Kidney epithelial cell (primary cell): ENCODE results near the gene CMPK2. TPM values are rescaled to one million over a fixed set of nuclear protein-coding genes. Genes with fewer than 3 reads are reported as not detected.

ENCODE experiments used
- DNase-seq: peaks from one replicate; pipeline ENCODE4 v3.0.0-alpha.2; 2010; ENCODE audit warnings: low read depth
- H3K27me3 ChIP-seq: 2 replicates; pipeline ENCODE4 v1.6.0; 2011; ENCODE audit warnings: low read length; ENCODE audit not compliant: control insufficient read depth, insufficient read depth
- H3K36me3 ChIP-seq: 2 replicates; pipeline ENCODE4 v1.5.1; 2011; ENCODE audit warnings: low read length; ENCODE audit not compliant: control insufficient read depth, insufficient read depth
- H3K4me3 ChIP-seq: 2 replicates; pipeline ENCODE4 v1.5.1; 2011; ENCODE audit warnings: low read depth, mild to moderate bottlenecking, control low read depth, low read length
- total RNA-seq: library from RNA; depleted of rRNA; stranded (reverse); fragments of >200 nt; gene quantifications from 2 replicates; pipeline ENCODE4 v1.2.3, GENCODE V29; 2015
- TF ChIP-seq, protein P1 (sequence below): IDR thresholded peaks from 2 replicates; pipeline ENCODE4 v1.5.1; 2011; ENCODE audit warnings: mild to moderate bottlenecking, moderate library complexity, low read length, control low read depth, inconsistent platforms; ENCODE audit not compliant: insufficient read depth, poor library complexity, severe bottlenecking

CMPK2 gene
- total RNA-seq, 1 donor from 2014 or later, result 9.0 TPM

DNA sequence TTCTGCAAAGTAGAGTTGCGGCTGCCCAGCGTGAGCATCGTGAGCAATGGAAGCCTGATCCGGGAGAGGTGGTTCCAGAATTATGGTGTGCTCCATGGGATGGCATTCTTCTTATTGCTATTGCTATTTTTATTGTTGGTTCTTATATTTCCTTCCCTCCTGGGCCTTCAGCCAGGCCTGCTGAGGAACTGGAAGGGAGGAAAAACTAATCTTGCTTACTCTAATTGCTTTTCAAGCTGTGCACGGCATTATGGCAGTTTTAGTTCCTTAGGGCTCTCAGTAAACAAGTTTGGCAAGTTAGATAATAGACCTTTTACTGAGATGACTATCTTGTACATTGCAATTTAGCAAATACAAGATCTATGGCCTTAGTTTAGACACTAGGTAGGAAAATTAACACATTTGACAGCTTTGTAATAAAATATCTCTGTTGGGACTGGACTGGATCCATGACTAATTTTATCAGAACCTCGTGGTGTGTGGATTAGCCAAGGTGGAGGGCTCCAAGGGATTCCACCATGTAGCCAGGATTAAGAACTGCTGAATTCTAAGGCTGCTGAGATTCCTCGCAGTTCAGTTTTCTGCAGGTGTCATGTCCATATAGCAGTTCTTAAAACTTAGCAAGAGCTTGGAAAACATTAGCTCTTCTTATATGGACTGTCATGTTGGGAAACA lies 17.9 kb upstream of the CMPK2 start:
- no peak for DNase-seq
- TF ChIP-seq, protein P1, sequence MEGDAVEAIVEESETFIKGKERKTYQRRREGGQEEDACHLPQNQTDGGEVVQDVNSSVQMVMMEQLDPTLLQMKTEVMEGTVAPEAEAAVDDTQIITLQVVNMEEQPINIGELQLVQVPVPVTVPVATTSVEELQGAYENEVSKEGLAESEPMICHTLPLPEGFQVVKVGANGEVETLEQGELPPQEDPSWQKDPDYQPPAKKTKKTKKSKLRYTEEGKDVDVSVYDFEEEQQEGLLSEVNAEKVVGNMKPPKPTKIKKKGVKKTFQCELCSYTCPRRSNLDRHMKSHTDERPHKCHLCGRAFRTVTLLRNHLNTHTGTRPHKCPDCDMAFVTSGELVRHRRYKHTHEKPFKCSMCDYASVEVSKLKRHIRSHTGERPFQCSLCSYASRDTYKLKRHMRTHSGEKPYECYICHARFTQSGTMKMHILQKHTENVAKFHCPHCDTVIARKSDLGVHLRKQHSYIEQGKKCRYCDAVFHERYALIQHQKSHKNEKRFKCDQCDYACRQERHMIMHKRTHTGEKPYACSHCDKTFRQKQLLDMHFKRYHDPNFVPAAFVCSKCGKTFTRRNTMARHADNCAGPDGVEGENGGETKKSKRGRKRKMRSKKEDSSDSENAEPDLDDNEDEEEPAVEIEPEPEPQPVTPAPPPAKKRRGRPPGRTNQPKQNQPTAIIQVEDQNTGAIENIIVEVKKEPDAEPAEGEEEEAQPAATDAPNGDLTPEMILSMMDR, result no peak
- H3K4me3 ChIP-seq, result no peak overlapping the region
- no peaks in the 10 kb centered on the region for H3K36me3 ChIP-seq
- H3K27me3 ChIP-seq, result no peaks in the 10 kb centered on the region

GRCh38 chr2:6881516-6881915 lies 15.8 kb upstream of the CMPK2 start:
- TF ChIP-seq, protein P1, result no peak

DNA sequence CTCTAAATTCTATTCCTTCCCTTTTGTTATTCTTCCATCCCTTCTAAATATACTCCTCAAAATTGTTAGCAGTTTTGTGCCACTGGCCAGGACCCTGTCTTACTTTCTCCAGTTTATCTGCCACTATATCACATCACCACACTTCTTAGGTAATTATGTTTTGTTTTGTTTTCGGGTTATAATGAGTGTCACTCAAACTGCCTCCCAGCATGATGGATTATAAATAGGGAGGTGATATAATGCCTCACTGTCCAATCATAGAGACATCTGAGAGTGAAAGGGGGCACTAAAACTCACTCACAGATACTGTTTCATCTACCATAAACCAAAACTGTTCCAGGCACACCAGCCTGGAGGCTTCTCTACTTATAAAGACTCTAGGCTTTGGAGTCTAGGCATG lies 15.3 kb upstream of the CMPK2 start:
- TF ChIP-seq, protein P1, result no peak
- Histone ChIP-seq H3K4me3 (no peak overlapping the region), H3K27me3 (no peaks in the 10 kb centered on the region), H3K36me3 (no peaks in the 10 kb centered on the region)
- DNase-seq, result no peak

More at GRCh38 chr2:6881516-6881915, 15.8 kb upstream of the CMPK2 start:
- no peak for DNase-seq
- H3K36me3 ChIP-seq, result no peaks in the 10 kb centered on the region
- no peaks in the 10 kb centered on the region for H3K27me3 ChIP-seq
- no peak overlapping the region for H3K4me3 ChIP-seq

DNA sequence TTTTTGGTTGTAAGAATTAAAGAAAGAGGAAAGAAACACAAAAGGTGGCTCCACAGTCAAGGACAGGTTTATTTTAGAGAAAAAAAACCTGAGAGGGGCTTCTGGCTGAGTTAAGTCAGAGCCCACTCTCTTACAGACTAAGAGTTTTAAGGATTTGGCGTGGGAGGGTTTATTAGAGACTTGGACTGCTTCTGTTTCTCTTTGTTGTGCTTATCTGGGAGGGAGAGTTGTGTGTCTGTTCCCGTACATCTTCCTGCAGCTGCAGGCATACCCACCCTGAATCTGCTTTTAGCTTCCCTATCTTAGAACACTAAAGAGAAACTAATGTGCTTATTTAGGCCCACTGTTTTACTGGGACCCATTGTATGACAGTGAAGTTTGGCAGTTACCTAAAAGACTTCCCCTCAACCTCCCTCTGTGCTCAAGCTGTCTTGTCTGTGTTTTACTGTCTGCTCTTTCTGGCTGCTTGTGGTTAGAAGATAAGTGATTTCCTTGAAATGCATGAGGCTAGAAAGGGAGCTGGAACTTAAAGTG lies 14.6 kb upstream of the CMPK2 start:
- no peak overlapping the region for H3K4me3 ChIP-seq
- TF ChIP-seq, protein P1, result no peak
- DNase-seq, result no peak
- H3K27me3 ChIP-seq, result no peaks in the 10 kb centered on the region
- H3K36me3 ChIP-seq, result no peaks in the 10 kb centered on the region

- no peak for DNase-seq
- H3K4me3 ChIP-seq, result no peak overlapping the region
- no peaks in the 10 kb centered on the region for H3K27me3 ChIP-seq
- no peaks in the 10 kb centered on the region for H3K36me3 ChIP-seq
- TF ChIP-seq, protein P1, result no peak
Measured at GRCh38 chr2:6879011-6879410, 13.3 kb upstream of the CMPK2 start.

GRCh38 chr2:6878549-6878948 lies 12.8 kb upstream of the CMPK2 start:
- no peaks in the 10 kb centered on the region for H3K27me3 ChIP-seq
- H3K4me3 ChIP-seq, result no peak overlapping the region
- TF ChIP-seq, protein P1, result no peak
- H3K36me3 ChIP-seq, result no peaks in the 10 kb centered on the region
- DNase-seq, result no peak
